Tibial nerve (tissue), 4 donors: ENCODE measurements around the gene NGEF. TPM values are rescaled to one million over a fixed set of nuclear protein-coding genes. Genes with fewer than 3 reads are reported as not detected.
"Not testable (repeated sequence)": the region's sequence is repeated elsewhere in the genome, so short reads cannot be mapped to it uniquely, and the experiment has no call there.

Experiments
- DNase-seq, 2 donors: peaks; one replicate each; pipeline ENCODE4 v3.0.0-alpha.2; 2019; ENCODE audit warnings: low spot score in 2 of 2
- H3K27ac ChIP-seq, 4 donors: fragments of 200-600 bp; sonication (generic) in 3 of 4; one replicate each; pipeline ENCODE4 v1.5.1; 2017 to 2019; ENCODE audit warnings: mild to moderate bottlenecking in 1 of 4
- H3K27me3 ChIP-seq, 2 donors: fragments of 200-600 bp; sonication (generic) in 1 of 2; one replicate each; pipeline versions ENCODE4 v1.5.1 to v1.6.0; 2017 to 2019
- H3K36me3 ChIP-seq, 3 donors: fragments of 200-600 bp; sonication (generic); one replicate each; pipeline ENCODE4 v1.5.1; 2018 to 2019
- H3K4me1 ChIP-seq, 4 donors: fragments of 200-600 bp; sonication (generic) in 3 of 4; one replicate each; pipeline ENCODE4 v1.5.1; 2017 to 2019
- H3K4me3 ChIP-seq, 4 donors: fragments of 200-600 bp; sonication (generic) in 3 of 4; one replicate each; pipeline ENCODE4 v1.5.1; 2017 to 2019; ENCODE audit warnings: mild to moderate bottlenecking in 1 of 4, moderate library complexity in 1 of 4
- H3K9me3 ChIP-seq, 4 donors: fragments of 200-600 bp; sonication (generic) in 3 of 4; one replicate each; pipeline ENCODE4 v1.5.1; 2017 to 2019
- CTCF ChIP-seq, 5 experiments: fragments of 200-600 bp in 3 of 5; fragments of 450-650 bp in 2 of 5; sonication (generic) in 3 of 5; IDR thresholded peaks; one replicate each; pipeline ENCODE4 v1.5.1; 2016 to 2019; ENCODE audit warnings: antibody characterized with exemption in 5 of 5, mild to moderate bottlenecking in 3 of 5, moderate library complexity in 2 of 5
- EP300 ChIP-seq, 2 donors: sonication (generic); formaldehyde crosslinking; IDR thresholded peaks; one replicate each; pipeline ENCODE4 v1.6.1; 2017; ENCODE audit warnings: antibody characterized with exemption in 2 of 2, mild to moderate bottlenecking in 1 of 2
- POLR2A ChIP-seq, 2 donors: fragments of 450-650 bp; IDR thresholded peaks; one replicate each; pipeline ENCODE4 v1.6.1; 2017; ENCODE audit warnings: antibody characterized with exemption in 2 of 2, mild to moderate bottlenecking in 2 of 2, moderate library complexity in 2 of 2
- WGBS, 2 donors: methylation state at CpG; one replicate each; pipeline ENCODE4 v1.1.5; 2018; 5-methylcytosine and 5-hydroxymethylcytosine counted together
- total RNA-seq, 4 donors: library from RNA; depleted of rRNA; stranded (reverse); fragments of >200 nt; gene quantifications; one replicate each; pipeline ENCODE4 v1.1.0, GENCODE V29; 2016

The NGEF gene
- total RNA-seq, 4 donors from 2014 or later = 12.9 to 47.6 (median 22.7) TPM

GRCh38 chr2:233021771-233022170, 8.7 kb upstream of the NGEF start:
- no peaks in the 10 kb centered on the region for H3K36me3 ChIP-seq
- no peak for DNase-seq

GRCh38 chr2:233020454-233020853, 7.4 kb upstream of the NGEF start:
- TF ChIP-seq CTCF (IDR thresholded peaks at IDR 0.05) (no peak), POLR2A (IDR thresholded peaks at IDR 0.05) (no peak), EP300 (IDR thresholded peaks at IDR 0.05) (no peak)
- Histone ChIP-seq H3K27ac (no peak overlapping the region), H3K9me3 (peaks cover 0 to 15% (median 0%) of the 10 kb centered on the region in 4 donors), H3K4me1 (no peaks in the 10 kb centered on the region), H3K27me3 (no peaks in the 10 kb centered on the region), H3K36me3 (no peaks in the 10 kb centered on the region), H3K4me3 (no peak overlapping the region)
- DNase-seq = no peak
- 74 to 91% methylated on average over 2 of the region's 2 CpGs for WGBS, 2 donors

More at GRCh38 chr2:233021771-233022170, 8.7 kb upstream of the NGEF start:
- TF ChIP-seq EP300 (IDR thresholded peaks at IDR 0.05) (no peak), CTCF (IDR thresholded peaks at IDR 0.05) (no peak), POLR2A (IDR thresholded peaks at IDR 0.05) (no peak)
- no peaks in the 10 kb centered on the region for H3K27me3 ChIP-seq
- no peak overlapping the region for H3K4me3 ChIP-seq
- WGBS, 2 donors = 59 to 71% methylated on average over 8 of the region's 8 CpGs
- no peak overlapping the region for H3K27ac ChIP-seq
- H3K4me1 ChIP-seq = no peaks in the 10 kb centered on the region
- H3K9me3 ChIP-seq = peaks cover 0 to 15% (median 0%) of the 10 kb centered on the region in 4 donors

- not testable (repeated sequence) for H3K27me3 ChIP-seq, DNase-seq, H3K27ac ChIP-seq, H3K4me3 ChIP-seq, H3K4me1 ChIP-seq, H3K36me3 ChIP-seq
- H3K9me3 ChIP-seq = peaks cover 0 to 15% (median 0%) of the 10 kb centered on the region in 4 donors
- WGBS, 2 donors = 90 to 92% methylated on average over 4 of the region's 4 CpGs
Observed at GRCh38 chr2:233019610-233020009, 6.6 kb upstream of the NGEF start.

GRCh38 chr2:233017947-233018346, 4.9 kb upstream of the NGEF start:
- DNase-seq = no peak
- Histone ChIP-seq H3K27ac (no peak overlapping the region), H3K36me3 (no peaks in the 10 kb centered on the region), H3K4me1 (no peaks in the 10 kb centered on the region), H3K4me3 (no peak overlapping the region), H3K27me3 (no peaks in the 10 kb centered on the region), H3K9me3 (peaks cover 0 to 15% (median 0%) of the 10 kb centered on the region in 4 donors)
- TF ChIP-seq POLR2A (IDR thresholded peaks at IDR 0.05) = no peak
- no peak for TF ChIP-seq CTCF (IDR thresholded peaks at IDR 0.05)
- TF ChIP-seq EP300 (IDR thresholded peaks at IDR 0.05) = no peak
- 50 to 88% methylated on average over 1 of the region's 1 CpG for WGBS, 2 donors

- Histone ChIP-seq H3K36me3 (no peaks in the 10 kb centered on the region), H3K9me3 (peaks cover 0 to 15% (median 0%) of the 10 kb centered on the region in 4 donors), H3K4me1 (peaks cover 0 to 9% (median 0%) of the 10 kb centered on the region in 4 donors), H3K27ac (no peak overlapping the region), H3K4me3 (no peak overlapping the region), H3K27me3 (no peaks in the 10 kb centered on the region)
- TF ChIP-seq EP300 (IDR thresholded peaks at IDR 0.05) = no peak
- no peak for TF ChIP-seq CTCF (IDR thresholded peaks at IDR 0.05)
- no peak for TF ChIP-seq POLR2A (IDR thresholded peaks at IDR 0.05)
- DNase-seq = no peak
- 91 to 97% methylated on average over 1 of the region's 1 CpG for WGBS, 2 donors
Observed at GRCh38 chr2:233015019-233015645, 2.1 kb upstream of the NGEF start.
